GM19238 (cell line): ENCODE data around the gene TBC1D22A.

Source experiments
- DNase-seq: peaks from one replicate; pipeline ENCODE4 v3.0.0; 2011; ENCODE audit warnings: low spot score; ENCODE audit not compliant: insufficient read length

The TBC1D22A gene

GRCh38 chr22:47009304-47010101, 247.1 kb downstream of the TBC1D22A start:
- DNase-seq: no peak

GRCh38 chr22:47010211-47010610, 247.8 kb downstream of the TBC1D22A start:
- no peak for DNase-seq

GRCh38 chr22:47011131-47011858, 248.8 kb downstream of the TBC1D22A start:
- DNase-seq: no peak

DNA sequence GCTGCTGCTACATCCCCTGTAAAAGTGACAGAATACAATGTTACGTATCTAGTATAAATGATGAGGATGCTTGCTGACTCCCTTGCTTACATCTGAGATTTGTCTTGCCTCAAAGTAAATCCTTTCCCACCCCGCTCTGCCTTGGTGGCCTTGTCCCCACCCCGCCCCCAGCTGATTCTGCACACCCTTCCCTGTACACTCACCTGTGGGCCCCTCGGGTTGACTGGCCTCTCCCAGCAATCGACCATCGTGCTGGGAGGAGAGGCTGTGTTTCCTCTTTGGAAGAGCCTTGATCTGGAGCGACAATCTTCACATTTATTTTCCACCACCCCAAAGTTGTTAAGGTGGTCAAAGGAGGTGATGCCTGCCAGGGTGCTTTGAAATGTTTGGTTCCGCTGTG, 249.4 kb downstream of the TBC1D22A start:
- no peak for DNase-seq

DNA sequence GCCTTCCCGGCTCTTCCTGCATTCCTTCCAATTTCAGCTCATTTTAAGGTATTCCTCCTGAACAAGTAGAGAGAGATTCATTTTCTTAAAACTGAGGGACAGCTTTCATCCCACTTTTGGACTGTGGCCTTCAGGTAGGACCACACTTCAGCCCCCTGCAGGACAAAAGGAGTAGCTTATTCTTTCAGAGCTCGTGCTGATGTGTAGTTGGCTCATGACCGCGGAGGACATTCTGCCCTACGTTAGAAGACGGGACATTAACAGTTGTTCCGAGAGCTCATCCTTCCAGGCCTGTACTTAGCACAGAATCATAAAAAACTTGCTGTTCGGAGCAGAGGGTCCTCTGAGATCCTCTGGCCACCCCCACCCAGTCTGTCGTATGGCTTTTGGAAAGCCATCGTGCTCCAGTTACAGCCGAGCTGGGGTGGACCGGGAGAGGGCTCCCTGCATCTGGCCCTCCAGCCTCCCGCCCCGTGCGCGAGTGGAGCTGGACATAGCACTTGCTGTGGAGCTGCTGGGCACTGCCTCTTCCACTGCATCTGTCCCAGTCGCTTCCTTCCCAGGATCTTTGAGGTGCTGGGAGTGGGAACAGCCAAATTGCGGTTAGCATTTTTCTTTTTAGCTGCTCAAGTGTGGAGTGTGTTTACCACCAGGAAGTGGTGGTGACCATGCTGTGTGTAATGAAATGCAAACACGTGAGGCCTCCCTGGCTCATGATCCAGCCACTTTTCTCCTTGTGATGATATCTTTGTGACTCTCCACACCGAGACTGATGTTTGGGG, 250.3 kb downstream of the TBC1D22A start:
- DNase-seq: no peak

GRCh38 chr22:47013861-47014635, 251.6 kb downstream of the TBC1D22A start:
- no peak for DNase-seq

- DNase-seq: no peak
Measured at GRCh38 chr22:47014636-47015345, 252.3 kb downstream of the TBC1D22A start.

DNA sequence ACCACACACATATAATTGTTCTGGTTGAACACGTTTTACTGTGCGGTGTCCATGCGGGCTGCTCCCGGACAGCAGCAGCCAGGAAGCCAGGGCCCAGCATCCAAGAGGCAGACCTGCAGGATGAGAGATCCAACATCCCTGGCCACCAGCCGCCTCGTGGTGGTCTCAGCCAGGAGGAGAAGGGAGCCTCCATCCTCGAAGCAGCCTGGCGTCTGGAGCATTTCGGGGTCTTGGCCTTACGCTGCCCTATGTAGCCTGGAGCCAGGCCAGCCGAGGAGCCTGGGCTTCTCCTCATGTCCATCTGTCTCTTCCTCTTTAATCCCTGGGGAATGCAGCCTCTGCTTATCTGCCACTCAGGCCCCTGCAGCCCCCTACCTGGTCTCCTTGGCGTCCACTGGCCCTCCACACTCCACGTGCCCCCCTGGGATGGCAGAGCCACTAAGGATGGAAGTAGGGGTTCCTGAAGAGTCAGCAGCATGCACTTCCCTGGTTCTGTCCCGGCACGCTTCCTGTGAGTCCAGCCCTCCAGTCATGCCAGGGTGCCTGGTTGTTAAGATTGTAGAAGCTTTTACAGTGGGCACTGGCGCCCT, 253.2 kb downstream of the TBC1D22A start:
- no peak for DNase-seq

GRCh38 chr22:47016631-47017030, 254.2 kb downstream of the TBC1D22A start:
- no peak for DNase-seq

DNA sequence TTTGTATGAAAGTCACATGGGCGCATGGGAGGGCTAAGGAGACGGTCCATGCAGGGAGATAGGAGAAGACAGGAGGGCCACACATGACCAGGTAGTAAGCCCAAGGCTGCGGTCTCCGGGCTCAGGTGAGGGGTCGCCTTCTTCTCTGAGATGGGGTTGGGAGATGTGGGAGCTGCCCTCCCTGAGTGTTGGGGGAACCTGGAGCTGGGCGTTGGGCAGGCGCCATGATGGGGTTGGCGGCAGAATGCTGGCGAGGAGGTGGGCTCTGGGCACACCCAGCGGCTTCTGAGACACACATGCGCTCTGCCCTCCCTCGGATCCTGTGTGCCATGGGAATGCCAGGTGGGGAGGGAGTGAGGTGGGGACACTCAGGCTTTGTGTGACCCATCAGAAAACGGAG, 254.8 kb downstream of the TBC1D22A start:
- no peak for DNase-seq

DNA sequence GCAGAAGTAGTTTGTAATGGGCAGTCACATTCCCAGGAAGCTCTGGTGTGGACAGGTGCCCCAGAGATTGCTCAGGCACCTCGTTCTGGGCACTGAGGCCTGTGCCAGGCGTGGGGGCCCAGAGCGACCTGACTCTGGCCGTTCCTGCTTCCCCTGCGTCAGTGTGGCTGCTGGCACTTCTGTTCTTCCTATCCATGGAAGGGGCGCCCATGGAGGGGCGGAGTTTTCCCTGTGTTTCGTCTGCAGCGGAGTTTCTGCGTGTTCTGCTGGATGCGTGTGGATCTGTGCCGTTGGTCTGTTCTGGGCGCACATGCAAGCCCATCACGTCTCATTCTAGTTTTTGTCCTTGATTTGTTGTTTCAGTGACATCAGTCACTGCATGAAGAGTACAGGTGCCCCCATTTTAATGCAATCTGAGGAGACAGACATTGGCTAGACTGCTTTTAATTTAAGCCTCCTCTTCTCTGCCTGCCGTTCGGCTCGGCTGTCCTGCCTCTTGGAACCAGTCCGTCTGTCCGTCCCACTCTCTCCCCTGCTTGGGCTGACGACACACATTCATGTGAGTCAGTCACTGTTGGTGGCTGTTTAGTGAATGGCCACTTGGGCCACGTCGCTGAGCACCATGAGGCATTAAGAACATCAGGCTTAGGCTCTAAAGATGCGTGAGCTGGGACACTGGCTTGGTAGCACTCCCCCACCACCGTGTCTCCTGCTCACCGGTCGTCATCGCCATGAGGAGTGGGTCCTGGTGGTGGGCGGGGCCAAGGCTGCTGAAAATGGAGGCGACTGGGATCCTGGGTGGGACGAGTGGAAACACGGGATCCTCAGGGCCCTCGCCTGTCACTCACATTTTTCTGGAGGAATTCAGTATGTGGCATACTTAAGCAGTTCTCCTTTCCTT, 255.8 kb downstream of the TBC1D22A start:
- no peak for DNase-seq

- no peak for DNase-seq
Measured at GRCh38 chr22:47019012-47019790, 256.8 kb downstream of the TBC1D22A start.

GRCh38 chr22:47020166-47020565, 257.7 kb downstream of the TBC1D22A start:
- DNase-seq: no peak

DNA sequence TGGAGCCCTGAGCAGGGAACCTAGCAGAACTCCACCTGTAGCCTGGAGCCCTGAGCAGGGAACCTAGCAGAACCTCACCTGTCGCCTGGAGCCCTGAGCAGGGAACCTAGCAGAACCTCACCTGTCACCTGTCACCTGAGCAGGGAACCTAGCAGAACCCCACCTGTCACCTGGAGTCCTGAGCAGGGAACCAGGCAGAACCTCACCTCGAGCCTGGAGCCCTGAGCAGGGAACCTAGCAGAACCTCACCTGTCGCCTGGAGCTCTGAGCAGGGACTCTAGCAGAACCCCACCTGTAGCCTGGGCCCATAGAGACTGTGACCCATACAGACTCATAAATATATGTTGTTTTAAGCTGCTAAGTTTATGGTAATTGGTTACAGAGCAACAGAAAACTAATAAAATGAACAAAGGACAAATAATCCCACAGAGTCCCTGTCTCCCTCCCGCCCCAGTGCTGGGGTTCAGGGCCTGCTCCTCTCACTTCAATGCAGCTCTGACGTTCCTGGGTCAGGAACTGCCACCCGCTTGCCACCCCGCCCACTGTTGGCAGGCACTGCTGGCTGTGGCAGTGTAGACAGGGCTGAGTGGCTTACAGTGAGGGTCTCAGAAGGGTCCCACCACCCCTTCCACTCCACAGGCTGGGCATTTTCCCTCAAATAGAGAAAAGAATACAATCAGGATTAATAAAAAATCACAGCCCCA, 259.1 kb downstream of the TBC1D22A start:
- DNase-seq: no peak

DNA sequence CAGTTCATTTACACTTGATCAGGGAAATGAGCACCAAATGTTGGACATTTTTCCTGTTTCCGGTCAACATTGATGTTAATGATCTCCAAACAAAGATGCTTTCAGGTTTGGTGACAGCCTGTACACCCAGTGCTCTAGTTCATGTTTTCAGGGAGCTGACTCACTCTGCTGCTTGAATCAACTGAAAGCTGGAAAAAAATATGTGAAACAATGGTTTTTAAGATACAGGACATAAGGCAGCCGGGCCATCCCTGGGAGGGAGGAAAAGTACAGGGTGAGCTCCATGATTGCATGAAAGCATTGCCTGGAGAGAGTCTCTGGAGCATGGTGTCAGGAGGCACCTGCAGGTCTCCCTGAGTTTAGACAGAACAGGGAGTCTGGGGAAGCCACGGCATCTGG, 259.6 kb downstream of the TBC1D22A start:
- DNase-seq: no peak

- no peak for DNase-seq
Measured at GRCh38 chr22:47022475-47022874, 260.0 kb downstream of the TBC1D22A start.

DNA sequence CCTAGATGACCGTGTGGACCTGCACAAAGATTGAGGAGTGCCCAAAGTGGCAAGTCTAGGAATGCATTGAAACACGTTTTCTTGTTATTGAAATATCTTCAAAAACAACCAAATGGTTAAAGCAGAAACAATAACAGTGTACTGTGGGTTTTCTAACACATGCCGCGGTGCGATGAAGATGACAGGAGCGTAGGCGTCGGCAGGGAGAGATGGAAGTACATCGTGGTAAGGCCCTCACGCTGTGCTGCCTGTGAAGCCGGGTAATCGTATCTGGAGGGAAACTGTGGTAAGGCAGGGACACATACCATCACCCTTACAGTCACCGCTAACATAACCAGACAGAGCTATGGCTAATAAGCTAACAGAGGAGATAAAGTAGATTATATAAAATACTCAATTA, 261.4 kb downstream of the TBC1D22A start:
- DNase-seq: no peak

- DNase-seq: no peak
Measured at GRCh38 chr22:47027766-47028165, 265.3 kb downstream of the TBC1D22A start.
